Tibial nerve (tissue), 4 donors: ENCODE results near the gene RPS14.

Source experiments
- CTCF ChIP-seq, 5 experiments: fragments of 200-600 bp in 3 of 5; fragments of 450-650 bp in 2 of 5; sonication (generic) in 3 of 5; IDR thresholded peaks; one replicate each; pipeline ENCODE4 v1.5.1; 2016 to 2019; ENCODE audit warnings: antibody characterized with exemption in 5 of 5, mild to moderate bottlenecking in 3 of 5, moderate library complexity in 2 of 5
- EP300 ChIP-seq, 2 donors: sonication (generic); formaldehyde crosslinking; IDR thresholded peaks; one replicate each; pipeline ENCODE4 v1.6.1; 2017; ENCODE audit warnings: antibody characterized with exemption in 2 of 2, mild to moderate bottlenecking in 1 of 2
- POLR2A ChIP-seq, 2 donors: fragments of 450-650 bp; IDR thresholded peaks; one replicate each; pipeline ENCODE4 v1.6.1; 2017; ENCODE audit warnings: antibody characterized with exemption in 2 of 2, mild to moderate bottlenecking in 2 of 2, moderate library complexity in 2 of 2

GRCh38 chr5:150464554-150465012, 15.0 kb upstream of the RPS14 start:
- TF ChIP-seq POLR2A (IDR thresholded peaks at IDR 0.05) (no peak), CTCF (IDR thresholded peaks at IDR 0.05) (no peak), EP300 (IDR thresholded peaks at IDR 0.05) (no peak)
